Fibroblast of the aortic adventitia (primary cell): ENCODE measurements around the gene HSD17B2. TPM values are rescaled to one million over a fixed set of nuclear protein-coding genes. Genes with fewer than 3 reads are reported as not detected.

ENCODE experiments used
- DNase-seq: peaks from one replicate; pipeline ENCODE4 v3.0.0-alpha.2; 2010; ENCODE audit warnings: low read depth
- H3K4me3 ChIP-seq: 2 replicates; pipeline ENCODE4 v1.5.1; 2011; ENCODE audit warnings: low read depth, mild to moderate bottlenecking, control low read depth, low read length, moderate library complexity
- total RNA-seq: library from RNA; depleted of rRNA; stranded (reverse); fragments of >200 nt; gene quantifications from 2 replicates; pipeline ENCODE4 v1.2.3, GENCODE V29; 2012; ENCODE audit warnings: low replicate concordance
- TF ChIP-seq, protein P1 (sequence below): IDR thresholded peaks from 2 replicates; pipeline ENCODE4 v1.5.1; 2011; ENCODE audit warnings: mild to moderate bottlenecking, low read length, control low read depth, inconsistent platforms; ENCODE audit not compliant: insufficient read depth

The HSD17B2 gene
- total RNA-seq, 1 donor = 0.09 TPM

- no peak overlapping the region for H3K4me3 ChIP-seq
- no peak for DNase-seq
- TF ChIP-seq, protein P1, sequence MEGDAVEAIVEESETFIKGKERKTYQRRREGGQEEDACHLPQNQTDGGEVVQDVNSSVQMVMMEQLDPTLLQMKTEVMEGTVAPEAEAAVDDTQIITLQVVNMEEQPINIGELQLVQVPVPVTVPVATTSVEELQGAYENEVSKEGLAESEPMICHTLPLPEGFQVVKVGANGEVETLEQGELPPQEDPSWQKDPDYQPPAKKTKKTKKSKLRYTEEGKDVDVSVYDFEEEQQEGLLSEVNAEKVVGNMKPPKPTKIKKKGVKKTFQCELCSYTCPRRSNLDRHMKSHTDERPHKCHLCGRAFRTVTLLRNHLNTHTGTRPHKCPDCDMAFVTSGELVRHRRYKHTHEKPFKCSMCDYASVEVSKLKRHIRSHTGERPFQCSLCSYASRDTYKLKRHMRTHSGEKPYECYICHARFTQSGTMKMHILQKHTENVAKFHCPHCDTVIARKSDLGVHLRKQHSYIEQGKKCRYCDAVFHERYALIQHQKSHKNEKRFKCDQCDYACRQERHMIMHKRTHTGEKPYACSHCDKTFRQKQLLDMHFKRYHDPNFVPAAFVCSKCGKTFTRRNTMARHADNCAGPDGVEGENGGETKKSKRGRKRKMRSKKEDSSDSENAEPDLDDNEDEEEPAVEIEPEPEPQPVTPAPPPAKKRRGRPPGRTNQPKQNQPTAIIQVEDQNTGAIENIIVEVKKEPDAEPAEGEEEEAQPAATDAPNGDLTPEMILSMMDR = no peak
Observed at GRCh38 chr16:82059983-82060421, 24.9 kb downstream of the HSD17B2 start.

GRCh38 chr16:82061861-82062525, 26.9 kb downstream of the HSD17B2 start:
- peak; percentile 40 for DNase-seq
- TF ChIP-seq, protein P1 = peak; percentile 35
- no peak overlapping the region for H3K4me3 ChIP-seq

DNA sequence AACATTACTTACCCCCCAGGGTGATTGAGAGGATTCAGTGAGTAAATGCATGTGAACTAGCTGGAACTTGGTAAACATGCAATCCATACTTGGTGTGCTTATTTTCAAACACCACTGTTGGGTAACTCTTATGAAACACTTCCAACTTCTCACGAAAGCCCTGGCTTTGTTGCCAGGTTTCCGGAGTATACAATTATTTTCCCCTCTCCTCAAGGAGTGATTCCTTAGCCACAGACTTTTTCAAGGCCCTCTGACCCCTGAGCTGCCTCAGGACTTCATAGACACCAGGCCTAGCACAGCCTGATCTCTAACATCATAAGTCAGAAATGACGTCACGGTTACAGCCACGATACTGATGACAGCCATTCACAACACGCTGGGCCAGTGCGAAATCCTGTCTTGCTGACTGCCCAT, 27.6 kb downstream of the HSD17B2 start:
- TF ChIP-seq, protein P1 = no peak

GRCh38 chr16:82063456-82064082, 28.5 kb downstream of the HSD17B2 start:
- DNase-seq = no peak
- TF ChIP-seq, protein P1 = no peak
- H3K4me3 ChIP-seq = no peak overlapping the region

More for the DNA sequence above, 27.6 kb downstream of the HSD17B2 start:
- peak; percentile 36 for DNase-seq
- H3K4me3 ChIP-seq = no peak overlapping the region

- DNase-seq = peak; percentile 26
Observed at GRCh38 chr16:82067042-82067803, 32.2 kb downstream of the HSD17B2 start.

DNA sequence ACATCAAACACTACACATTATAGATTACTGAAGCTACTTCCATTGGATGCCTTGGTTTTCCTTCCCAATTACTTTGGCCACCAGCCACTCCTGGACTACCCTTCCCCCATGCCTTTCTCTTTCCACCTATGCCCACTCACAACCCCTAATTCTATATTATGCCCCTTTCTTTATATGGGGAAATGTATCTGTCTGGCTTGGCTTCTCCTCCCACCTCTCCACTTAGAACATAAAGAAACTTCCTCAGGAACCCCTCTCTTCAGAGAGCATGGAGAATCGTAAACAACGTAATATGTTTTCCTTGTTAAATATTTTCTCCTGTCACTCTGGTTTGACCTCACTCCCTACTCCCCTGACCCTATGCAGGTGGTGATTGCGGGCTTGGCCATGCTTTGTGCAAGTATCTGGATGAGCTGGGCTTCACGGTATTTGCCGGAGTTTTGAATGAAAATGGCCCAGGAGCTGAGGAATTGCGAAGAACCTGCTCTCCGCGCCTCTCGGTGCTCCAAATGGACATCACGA, 32.8 kb downstream of the HSD17B2 start:
- no peak overlapping the region for H3K4me3 ChIP-seq
- TF ChIP-seq, protein P1 = no peak
- no peak for DNase-seq

More at GRCh38 chr16:82067042-82067803, 32.2 kb downstream of the HSD17B2 start:
- TF ChIP-seq, protein P1 = no peak
- no peak overlapping the region for H3K4me3 ChIP-seq
